IMR-90 (cell line): ENCODE data around the gene TBC1D22A. TPM values are rescaled to one million over a fixed set of nuclear protein-coding genes. Genes with fewer than 3 reads are reported as not detected.

Source experiments
- ATAC-seq: fragments of 200-7000 bp; cut with Tn5 transposase; 2 replicates; pipeline ENCODE4 v1.9.1; 2020; ENCODE audit warnings: low read depth, mild to moderate bottlenecking, moderate library complexity
- BruUV-seq: library from RNA; stranded (reverse); fragments of 400-500 nt; replicated peaks from 2 replicates; lab custom pipeline; 2021; lab: Mats Ljungman, UMichigan
- CTCF ChIA-PET: fragments of 300-600 bp; formaldehyde crosslinking; extraction: SDS; loops from one replicate; lab custom pipeline; 2021; ENCODE audit warnings: antibody characterized with exemption; lab: Yijun Ruan, JAX
- POLR2A ChIA-PET: fragments of 300-600 bp; sonication (Branson Sonifier 250); formaldehyde crosslinking; loops from one replicate; lab custom pipeline; 2022; ENCODE audit warnings: antibody characterized with exemption; ENCODE audit not compliant: unreplicated experiment; lab: Charles Lee
- DNase-seq: peaks from one replicate; pipeline ENCODE4 v3.0.0; 2013
- H2AFZ ChIP-seq: replicated peaks from 2 replicates; pipeline ENCODE3; 2013; ENCODE audit warnings: low read length, mild to moderate bottlenecking; ENCODE audit not compliant: poor library complexity
- H2AK5ac ChIP-seq: 2 replicates; pipeline ENCODE4 v1.6.1; 2013; ENCODE audit warnings: low read depth, low read length, inconsistent platforms
- H2AK9ac ChIP-seq: replicated peaks from 2 replicates; pipeline ENCODE3; 2013; ENCODE audit warnings: mild to moderate bottlenecking, low read depth, low read length, moderate library complexity; ENCODE audit not compliant: poor library complexity
- H2BK120ac ChIP-seq: 2 replicates; pipeline ENCODE4 v1.6.1; 2013; ENCODE audit warnings: low read depth, low read length, inconsistent platforms
- H2BK15ac ChIP-seq: 3 replicates; pipeline ENCODE4 v1.6.1; 2013; ENCODE audit warnings: low read depth, low read length, inconsistent platforms
- H2BK20ac ChIP-seq: 2 replicates; pipeline ENCODE4 v1.6.1; 2013; ENCODE audit warnings: low read depth, mild to moderate bottlenecking, inconsistent platforms, low read length, moderate library complexity
- H2BK5ac ChIP-seq: 2 replicates; pipeline ENCODE4 v1.6.1; 2013; ENCODE audit warnings: mild to moderate bottlenecking, low read depth, low read length, inconsistent platforms; ENCODE audit not compliant: poor library complexity, severe bottlenecking
- H3K14ac ChIP-seq: replicated peaks from 2 replicates; pipeline ENCODE4 v1.6.1; 2013; ENCODE audit warnings: low read depth, low read length, inconsistent platforms
- H3K18ac ChIP-seq: 2 replicates; pipeline ENCODE4 v1.6.1; 2013; ENCODE audit warnings: low read depth, low read length, control low read depth
- H3K23ac ChIP-seq: 2 replicates; pipeline ENCODE4 v1.6.1; 2013; ENCODE audit warnings: low read depth, low read length, inconsistent platforms
- H3K27ac ChIP-seq: 2 replicates; pipeline ENCODE4 v1.5.1; 2013; ENCODE audit warnings: mild to moderate bottlenecking, control low read depth, low read length; ENCODE audit not compliant: insufficient read depth
- H3K27me3 ChIP-seq: 2 replicates; pipeline ENCODE4 v1.6.1; 2013; ENCODE audit warnings: low read length; ENCODE audit not compliant: control insufficient read depth, insufficient read depth
- H3K36me3 ChIP-seq: 2 replicates; pipeline ENCODE4 v1.6.1; 2013; ENCODE audit warnings: low read length, mixed read lengths; ENCODE audit not compliant: control insufficient read depth, insufficient read depth
- H3K4ac ChIP-seq: 2 replicates; pipeline ENCODE4 v1.6.1; 2013; ENCODE audit warnings: low read depth, low read length, inconsistent platforms
- H3K4me1 ChIP-seq: 2 replicates; pipeline ENCODE4 v1.6.1; 2013; ENCODE audit warnings: low read length, mixed read lengths; ENCODE audit not compliant: control insufficient read depth, insufficient read depth
- H3K4me2 ChIP-seq: 2 replicates; pipeline ENCODE4 v1.6.1; 2013; ENCODE audit warnings: low read depth, mild to moderate bottlenecking, control low read depth, low read length, moderate library complexity
- H3K4me3 ChIP-seq: 2 replicates; pipeline ENCODE4 v1.5.1; 2013; ENCODE audit warnings: low read depth, mild to moderate bottlenecking, control low read depth, low read length, moderate library complexity; ENCODE audit not compliant: insufficient read depth
- H3K56ac ChIP-seq: 2 replicates; pipeline ENCODE4 v1.6.1; 2013; ENCODE audit warnings: low read length, inconsistent platforms; ENCODE audit not compliant: insufficient read depth; ENCODE audit errors: extremely low read depth
- H3K79me1 ChIP-seq, 2 experiments: 2 replicates each; pipeline ENCODE4 v1.6.1; 2013; ENCODE audit warnings: low read length in 2 of 2, inconsistent platforms in 1 of 2, low read depth in 1 of 2
- H3K9ac ChIP-seq: 2 replicates; pipeline ENCODE4 v1.6.1; 2013; ENCODE audit warnings: low read depth, low read length, control low read depth
- H3K9me1 ChIP-seq: 2 replicates; pipeline ENCODE4 v1.6.1; 2013; ENCODE audit warnings: low read length, inconsistent platforms; ENCODE audit not compliant: insufficient read depth
- H3K9me3 ChIP-seq: 2 replicates; pipeline ENCODE4 v1.6.1; 2013; ENCODE audit warnings: low read length; ENCODE audit not compliant: control insufficient read depth, insufficient read depth
- H4K20me1 ChIP-seq: 2 replicates; pipeline ENCODE4 v1.6.1; 2013; ENCODE audit warnings: low read length, inconsistent platforms; ENCODE audit not compliant: insufficient read depth
- H4K5ac ChIP-seq: 2 replicates; pipeline ENCODE4 v1.6.1; 2013; ENCODE audit warnings: mild to moderate bottlenecking, low read depth, low read length, control low read depth
- H4K8ac ChIP-seq, 2 experiments: 2 replicates each; pipeline ENCODE4 v1.6.1; 2013; ENCODE audit warnings: low read depth in 2 of 2, low read length in 2 of 2, control low read depth in 1 of 2, inconsistent platforms in 1 of 2
- H4K91ac ChIP-seq: 2 replicates; pipeline ENCODE4 v1.6.1; 2013; ENCODE audit warnings: low read depth, low read length, inconsistent platforms; ENCODE audit not compliant: insufficient read depth
- CEBPB ChIP-seq: IDR thresholded peaks from 2 replicates; pipeline ENCODE4 v1.6.1; 2012; ENCODE audit warnings: low read depth, low read length, improper control_type of control experiment
- NFE2L2 ChIP-seq: fragments of 150-350 bp; IDR thresholded peaks from 2 replicates; pipeline ENCODE4 v1.6.1; 2016; ENCODE audit warnings: low read depth, mild to moderate bottlenecking, low read length
- RAD21 ChIP-seq: IDR thresholded peaks from 2 replicates; pipeline ENCODE4 v1.6.1; 2012; ENCODE audit warnings: low read length, improper control_type of control experiment
- RFX5 ChIP-seq: IDR thresholded peaks from 2 replicates; pipeline ENCODE4 v1.8.0; 2012; ENCODE audit warnings: low read depth, mild to moderate bottlenecking, low read length, moderate library complexity
- SMC3 ChIP-seq: fragments of 150-350 bp; IDR thresholded peaks from 2 replicates; pipeline ENCODE4 v1.6.1; 2016; ENCODE audit warnings: low read depth, mild to moderate bottlenecking, antibody characterized with exemption, low read length, moderate library complexity
- WGBS, 2 experiments: methylation state at CpG; one replicate each; pipeline versions ENCODE4 v1.1.5 to v1.1.7; 2013; ENCODE audit warnings: missing lambda C conversion rate in 2 of 2; ENCODE audit not compliant: insufficient read length in 1 of 2; ENCODE audit errors: extremely low coverage in 2 of 2; 5-methylcytosine and 5-hydroxymethylcytosine counted together
- dilution Hi-C: fragments of 300-500 bp; cut with HindIII; formaldehyde crosslinking; loops from one replicate; pipeline ENCODE4 v1.14.3; 2018; ENCODE audit warnings: low sequenced_read_pairs; ENCODE audit not compliant: unreplicated experiment
- in situ Hi-C: fragments of 300-500 bp; cut with MboI; formaldehyde crosslinking; loops from 3 replicates; pipeline ENCODE4 v1.14.3; 2019; ENCODE audit warnings: low sequenced_read_pairs, inconsistent platforms, mixed read lengths
- intact Hi-C: fragments of 100-400 bp; cut with micrococcal nuclease; formaldehyde crosslinking; loops from 2 replicates; pipeline ENCODE4 v1.10.0; 2022
- polyA plus RNA-seq, 3 experiments: library from polyadenylated mRNA; depleted of rRNA; stranded (reverse); fragments of >200 nt; gene quantifications; 2 replicates each; pipeline ENCODE4 v1.2.3, GENCODE V29; 2012; ENCODE audit warnings: low replicate concordance in 1 of 3
- total RNA-seq: library from RNA; depleted of rRNA; stranded (reverse); fragments of >200 nt; gene quantifications from 2 replicates; pipeline ENCODE4 v1.2.3, GENCODE V29; 2012

The TBC1D22A gene
- total and polyA plus RNA-seq, 2 of the 4 experiments (the other 2 are of a cell fraction), result 9.0 to 16.7 TPM

- ChIA-PET CTCF (no interaction called here), POLR2A (no interaction called here)
- in situ Hi-C loops (no loop called here), intact Hi-C loops (no loop called here), dilution Hi-C loops (no loop called here)
- Histone ChIP-seq H4K5ac (no peak overlapping the region), H4K8ac (no peak overlapping the region), H3K36me3 (peaks cover 5% of the 10 kb centered on the region; the same call in 1 of the 2 replicates), H4K91ac (no peak overlapping the region), H3K9me1 (peaks cover 11% of the 10 kb centered on the region), H3K79me1 (peaks cover 14 to 36% of the 10 kb centered on the region in 2 experiments), H3K14ac (no peak overlapping the region), H2BK120ac (no peak overlapping the region), H3K23ac (no peak overlapping the region), H2BK15ac (no peak overlapping the region), H4K20me1 (peaks cover 9% of the 10 kb centered on the region; the same call in 1 of the 2 replicates), H3K27me3 (no peaks in the 10 kb centered on the region), H3K4me3 (no peak overlapping the region), H3K18ac (no peak overlapping the region), H3K9me3 (no peaks in the 10 kb centered on the region), H2AK5ac (no peak overlapping the region), H3K4me1 (no peaks in the 10 kb centered on the region), H3K9ac (no peak overlapping the region), H3K27ac (no peak overlapping the region), H2BK5ac (no peak overlapping the region), H3K4me2 (no peak overlapping the region), H2AFZ (no peak overlapping the region), H3K4ac (no peak overlapping the region), H2BK20ac (no peak overlapping the region), H3K56ac (no peak overlapping the region), H2AK9ac (no peak overlapping the region)
- BruUV-seq, result no TSS peak
- TF ChIP-seq RAD21, result no peak
- TF ChIP-seq RFX5, result no peak
- no peak for TF ChIP-seq CEBPB
- no peak for TF ChIP-seq NFE2L2
- no peak for TF ChIP-seq SMC3
- DNase-seq (no peak), ATAC-seq (no peak)
- 50% methylated on average over 1 of the region's 7 CpGs; no CpG with 5 or more reads in 1 of the 2 experiments for WGBS, 2 experiments
These were observed 189.5 kb downstream of the TBC1D22A start for GRCh38 chr22:46951973-46952372.
